Type B pancreatic cell (in vitro differentiated cells): Measurements from ENCODE around the gene TMEM114. TPM values are rescaled to one million over a fixed set of nuclear protein-coding genes. Genes with fewer than 3 reads are reported as not detected.

Experiments
- DNase-seq: peaks from one replicate; pipeline ENCODE4 v3.0.0; 2021; ENCODE audit warnings: mixed read lengths; ENCODE audit not compliant: unreplicated experiment; ENCODE audit errors: extremely low spot score
- H3K27ac Mint-ChIP-seq: 2 replicates; pipeline ENCODE4 v1.8.0; 2021; ENCODE audit warnings: mild to moderate bottlenecking, mixed read lengths
- H3K27me3 Mint-ChIP-seq: 2 replicates; pipeline ENCODE4 v1.8.0; 2021; ENCODE audit warnings: mixed read lengths
- H3K36me3 Mint-ChIP-seq: 2 replicates; pipeline ENCODE4 v1.8.0; 2021; ENCODE audit warnings: mixed read lengths
- H3K4me1 Mint-ChIP-seq: one replicate; pipeline ENCODE4 v1.8.0; 2021; ENCODE audit warnings: mixed read lengths; ENCODE audit not compliant: unreplicated experiment
- H3K4me3 Mint-ChIP-seq: 2 replicates; pipeline ENCODE4 v1.8.0; 2021; ENCODE audit warnings: mild to moderate bottlenecking, mixed read lengths
- H3K9me3 Mint-ChIP-seq: 2 replicates; pipeline ENCODE4 v1.8.0; 2021; ENCODE audit warnings: mixed read lengths
- CTCF ChIP-seq: fragments of 200-600 bp; sonication (generic); conservative IDR thresholded peaks from 2 replicates; pipeline ENCODE4 v1.5.0; 2021; ENCODE audit warnings: antibody characterized with exemption, mild to moderate bottlenecking
- total RNA-seq: library from RNA; stranded (reverse); gene quantifications from 2 replicates; pipeline ENCODE4 v1.2.1, GENCODE V29; 2021; ENCODE audit warnings: low replicate concordance

TMEM114 gene
- total RNA-seq, 1 donor from 2014 or later = not detected

- Mint-ChIP-seq H3K27me3 (peaks cover 34% of the 10 kb centered on the region), H3K4me1 (peaks cover 4% of the 10 kb centered on the region), H3K4me3 (no peak overlapping the region), H3K27ac (no peak overlapping the region), H3K9me3 (no peaks in the 10 kb centered on the region), H3K36me3 (no peaks in the 10 kb centered on the region)
- no peak for DNase-seq
- no peak for TF ChIP-seq CTCF
Observed at GRCh38 chr16:8581831-8582580, 8.3 kb downstream of the TMEM114 start.

- H3K4me1 Mint-ChIP-seq = peaks cover 4% of the 10 kb centered on the region
- no peak overlapping the region for H3K27ac Mint-ChIP-seq
- peaks cover 21% of the 10 kb centered on the region for H3K27me3 Mint-ChIP-seq
- TF ChIP-seq CTCF = no peak
- H3K36me3 Mint-ChIP-seq = no peaks in the 10 kb centered on the region
- H3K9me3 Mint-ChIP-seq = no peaks in the 10 kb centered on the region
- H3K4me3 Mint-ChIP-seq = no peak overlapping the region
- DNase-seq = no peak
Observed at GRCh38 chr16:8579559-8579958, 10.8 kb downstream of the TMEM114 start.

GRCh38 chr16:8577678-8578304 is 12.5 kb downstream of the TMEM114 start:
- Mint-ChIP-seq H3K4me3 (no peak overlapping the region), H3K27ac (no peak overlapping the region), H3K27me3 (peaks cover 17% of the 10 kb centered on the region), H3K36me3 (no peaks in the 10 kb centered on the region), H3K4me1 (peaks cover 7% of the 10 kb centered on the region), H3K9me3 (no peaks in the 10 kb centered on the region)
- no peak for TF ChIP-seq CTCF
- no peak for DNase-seq

- DNase-seq = no peak
- no peak overlapping the region for H3K4me3 Mint-ChIP-seq
- peaks cover 17% of the 10 kb centered on the region for H3K27me3 Mint-ChIP-seq
- no peaks in the 10 kb centered on the region for H3K9me3 Mint-ChIP-seq
- H3K36me3 Mint-ChIP-seq = no peaks in the 10 kb centered on the region
- no peak for TF ChIP-seq CTCF
- H3K4me1 Mint-ChIP-seq = peaks cover 10% of the 10 kb centered on the region
- H3K27ac Mint-ChIP-seq = no peak overlapping the region
Observed at GRCh38 chr16:8576141-8577004, 13.9 kb downstream of the TMEM114 start.

- Mint-ChIP-seq H3K4me3 (no peak overlapping the region), H3K36me3 (no peaks in the 10 kb centered on the region), H3K27ac (no peak overlapping the region), H3K4me1 (peaks cover 15% of the 10 kb centered on the region), H3K27me3 (peaks cover 17% of the 10 kb centered on the region), H3K9me3 (no peaks in the 10 kb centered on the region)
- TF ChIP-seq CTCF = no peak
- no peak for DNase-seq
Observed at GRCh38 chr16:8575399-8575798, 14.9 kb downstream of the TMEM114 start.
